Gastrocnemius medialis (tissue), 4 donors: ENCODE measurements around the gene ADSS1. TPM values are rescaled to one million over a fixed set of nuclear protein-coding genes. Genes with fewer than 3 reads are reported as not detected.

Source experiments
- ATAC-seq, 2 donors: fragments of 150-250 bp; one replicate each; pipeline ENCODE4 v1.9.1; 2016
- DNase-seq, 2 donors: peaks; one replicate each; pipeline ENCODE4 v3.0.0-alpha.2; 2019
- H3K27ac ChIP-seq, 4 donors: fragments of 200-600 bp; sonication (generic); 1 replicate in 1 of 4; 2 replicates in 3 of 4; pipeline ENCODE4 v1.5.1; 2016 to 2018; ENCODE audit warnings: mild to moderate bottlenecking in 2 of 4, moderate library complexity in 1 of 4
- H3K27me3 ChIP-seq, 3 donors: fragments of 200-600 bp; sonication (generic) in 2 of 3; 1 replicate in 1 of 3; 2 replicates in 2 of 3; pipeline versions ENCODE4 v1.5.1 to v1.6.0; 2016 to 2019; ENCODE audit warnings: mild to moderate bottlenecking in 1 of 3, moderate library complexity in 1 of 3
- H3K36me3 ChIP-seq, 2 donors: fragments of 200-600 bp; sonication (generic) in 1 of 2; one replicate each; pipeline ENCODE4 v1.5.1; 2017 to 2018
- H3K4me1 ChIP-seq, 2 donors: fragments of 200-600 bp; sonication (generic) in 1 of 2; one replicate each; pipeline ENCODE4 v1.5.1; 2016 to 2017; ENCODE audit warnings: mild to moderate bottlenecking in 2 of 2
- H3K4me3 ChIP-seq, 4 donors: fragments of 200-600 bp; sonication (generic) in 3 of 4; 1 replicate in 1 of 4; 2 replicates in 3 of 4; pipeline ENCODE4 v1.5.1; 2016 to 2019; ENCODE audit warnings: mild to moderate bottlenecking in 2 of 4
- H3K9me3 ChIP-seq, 3 donors: fragments of 200-600 bp; sonication (generic) in 2 of 3; 1 replicate in 1 of 3; 2 replicates in 2 of 3; pipeline ENCODE4 v1.5.1; 2016 to 2019
- CTCF ChIP-seq, 5 experiments: fragments of 450-650 bp in 3 of 5; fragments of 200-600 bp in 2 of 5; sonication (generic) in 2 of 5; IDR thresholded peaks in 4 of 5; conservative IDR thresholded peaks in 1 of 5; 1 replicate in 4 of 5; 2 replicates in 1 of 5; pipeline ENCODE4 v1.5.1; 2016 to 2019; ENCODE audit warnings: antibody characterized with exemption in 5 of 5, mild to moderate bottlenecking in 3 of 5, moderate library complexity in 3 of 5
- POLR2A ChIP-seq, 2 donors: fragments of 450-650 bp; IDR thresholded peaks; one replicate each; pipeline ENCODE4 v1.6.1; 2017; ENCODE audit warnings: antibody characterized with exemption in 2 of 2, mild to moderate bottlenecking in 2 of 2, moderate library complexity in 2 of 2
- in situ Hi-C, 4 donors: fragments of 200-750 bp; cut with MboI; loops; one replicate each; pipeline versions ENCODE4 v1.15.0 to v1.8.0; 2017; ENCODE audit warnings: low sequenced_read_pairs in 4 of 4
- intact Hi-C: fragments of 100-400 bp; cut with DNase I; formaldehyde crosslinking; loops from one replicate; pipeline ENCODE4 v1.15.1; 2023; ENCODE audit warnings: low total_unique reads
- total RNA-seq, 4 donors: library from RNA; depleted of rRNA; stranded (reverse); fragments of >200 nt; gene quantifications; one replicate each; pipeline versions ENCODE4 v1.1.0 to v1.2.3, GENCODE V29; 2016

ADSS1 gene
- total RNA-seq, 4 donors from 2014 or later = 165 to 577 (median 232) TPM

DNA sequence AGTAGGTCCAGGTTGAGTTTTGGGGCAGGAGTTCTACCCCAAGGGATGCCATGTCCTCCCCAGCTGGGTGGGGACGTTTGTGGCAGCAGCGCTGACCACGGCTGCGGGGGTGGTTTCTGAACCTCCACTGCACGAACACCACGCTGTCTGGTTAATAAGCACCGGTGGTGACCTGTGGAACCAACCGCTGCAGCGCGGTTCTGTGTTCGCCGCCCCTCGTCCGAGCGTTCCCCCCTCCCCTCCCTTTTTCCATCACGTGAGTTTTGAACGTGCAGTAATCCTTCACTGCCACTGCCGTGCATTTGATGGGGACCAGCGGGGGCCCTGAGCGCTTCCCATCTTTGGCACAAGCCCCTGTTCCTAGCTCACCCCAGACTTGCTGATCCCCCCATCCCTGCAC, 6.4 kb upstream of the ADSS1 start:
- DNase-seq = no peak
- ATAC-seq = no peak
- H3K9me3 ChIP-seq = no peaks in the 10 kb centered on the region
- no peak overlapping the region for H3K4me3 ChIP-seq
- H3K4me1 ChIP-seq = peaks cover 12 to 27% of the 10 kb centered on the region in 2 donors
- H3K27me3 ChIP-seq = no peaks in the 10 kb centered on the region
- in situ Hi-C loops = no loop called here
- TF ChIP-seq POLR2A (IDR thresholded peaks at IDR 0.05) (no peak), CTCF (IDR thresholded peaks at IDR 0.05 in 4 of 5, conservative IDR thresholded peaks at IDR 0.05 in 1 of 5) (no peak)
- peaks cover 0 to 13% of the 10 kb centered on the region in 2 donors for H3K36me3 ChIP-seq
- H3K27ac ChIP-seq = peak overlapping the region in 1 of 4 donors; percentile 66
- intact Hi-C loops = no loop called here

GRCh38 chr14:104718147-104718546, 5.9 kb upstream of the ADSS1 start:
- H3K27me3 ChIP-seq = no peaks in the 10 kb centered on the region
- no peak for TF ChIP-seq CTCF (IDR thresholded peaks at IDR 0.05 in 4 of 5, conservative IDR thresholded peaks at IDR 0.05 in 1 of 5)
- TF ChIP-seq POLR2A (IDR thresholded peaks at IDR 0.05) = no peak
- H3K36me3 ChIP-seq = peaks cover 0 to 8% of the 10 kb centered on the region in 2 donors
- intact Hi-C loops = no loop called here
- DNase-seq (no peak), ATAC-seq (no peak)
- no peak overlapping the region for H3K4me3 ChIP-seq
- H3K9me3 ChIP-seq = no peaks in the 10 kb centered on the region
- H3K27ac ChIP-seq = peak overlapping the region; percentile 58 to 68 (median 64)
- peaks cover 16 to 32% of the 10 kb centered on the region in 2 donors for H3K4me1 ChIP-seq
- in situ Hi-C loops = no loop called here

GRCh38 chr14:104718871-104719270, 5.2 kb upstream of the ADSS1 start:
- peak overlapping the region; percentile 58 to 68 (median 64) for H3K27ac ChIP-seq
- in situ Hi-C loops = no loop called here
- peaks cover 0 to 8% of the 10 kb centered on the region in 2 donors for H3K36me3 ChIP-seq
- intact Hi-C loops = no loop called here
- no peak overlapping the region for H3K4me3 ChIP-seq
- no peak for DNase-seq
- peaks cover 21 to 38% of the 10 kb centered on the region in 2 donors for H3K4me1 ChIP-seq
- no peaks in the 10 kb centered on the region for H3K27me3 ChIP-seq
- no peak for ATAC-seq
- no peak for TF ChIP-seq CTCF (IDR thresholded peaks at IDR 0.05 in 4 of 5, conservative IDR thresholded peaks at IDR 0.05 in 1 of 5)
- no peak for TF ChIP-seq POLR2A (IDR thresholded peaks at IDR 0.05)
- no peaks in the 10 kb centered on the region for H3K9me3 ChIP-seq

DNA sequence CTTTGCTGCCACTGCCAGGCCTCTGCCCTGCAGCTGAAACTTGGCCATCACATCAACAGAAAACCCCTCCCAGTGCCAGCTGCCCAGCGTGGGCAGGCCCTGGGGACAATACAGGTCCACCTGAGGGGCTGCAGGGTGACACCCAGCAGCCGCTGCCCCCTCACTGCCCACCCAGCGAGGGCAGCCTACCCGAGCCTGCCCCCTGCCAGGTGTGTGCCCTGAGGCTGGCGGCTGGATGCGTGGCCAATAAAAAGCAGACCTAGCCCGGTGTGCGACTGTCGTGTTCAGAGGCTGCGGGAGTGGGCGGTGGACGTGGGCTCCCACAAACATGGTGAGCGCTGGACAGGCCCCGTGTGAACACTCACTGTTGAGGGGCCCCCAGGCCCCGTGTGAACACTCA, 4.7 kb upstream of the ADSS1 start:
- no peak for DNase-seq
- Histone ChIP-seq H3K27ac (peak overlapping the region; percentile 58 to 68 (median 64)), H3K4me1 (peaks cover 21 to 38% of the 10 kb centered on the region in 2 donors), H3K4me3 (no peak overlapping the region), H3K36me3 (peaks cover 0 to 7% of the 10 kb centered on the region in 2 donors), H3K9me3 (no peaks in the 10 kb centered on the region), H3K27me3 (no peaks in the 10 kb centered on the region)
- in situ Hi-C loops = no loop called here
- intact Hi-C loops = no loop called here
- no peak for TF ChIP-seq CTCF (IDR thresholded peaks at IDR 0.05 in 4 of 5, conservative IDR thresholded peaks at IDR 0.05 in 1 of 5)
- TF ChIP-seq POLR2A (IDR thresholded peaks at IDR 0.05) = no peak
- ATAC-seq = no peak
